ENCODE results near the gene GPBP1.
"Not testable (repeated sequence)": the region's sequence is repeated elsewhere in the genome, so short reads cannot be mapped to it uniquely, and the experiment has no call there.

Gene GPBP1, protein sequence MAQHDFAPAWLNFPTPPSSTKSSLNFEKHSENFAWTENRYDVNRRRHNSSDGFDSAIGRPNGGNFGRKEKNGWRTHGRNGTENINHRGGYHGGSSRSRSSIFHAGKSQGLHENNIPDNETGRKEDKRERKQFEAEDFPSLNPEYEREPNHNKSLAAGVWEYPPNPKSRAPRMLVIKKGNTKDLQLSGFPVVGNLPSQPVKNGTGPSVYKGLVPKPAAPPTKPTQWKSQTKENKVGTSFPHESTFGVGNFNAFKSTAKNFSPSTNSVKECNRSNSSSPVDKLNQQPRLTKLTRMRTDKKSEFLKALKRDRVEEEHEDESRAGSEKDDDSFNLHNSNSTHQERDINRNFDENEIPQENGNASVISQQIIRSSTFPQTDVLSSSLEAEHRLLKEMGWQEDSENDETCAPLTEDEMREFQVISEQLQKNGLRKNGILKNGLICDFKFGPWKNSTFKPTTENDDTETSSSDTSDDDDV
- 62.3 to 297 (median 92.5) reads per million in 17 experiments for total RNA-seq

DNA sequence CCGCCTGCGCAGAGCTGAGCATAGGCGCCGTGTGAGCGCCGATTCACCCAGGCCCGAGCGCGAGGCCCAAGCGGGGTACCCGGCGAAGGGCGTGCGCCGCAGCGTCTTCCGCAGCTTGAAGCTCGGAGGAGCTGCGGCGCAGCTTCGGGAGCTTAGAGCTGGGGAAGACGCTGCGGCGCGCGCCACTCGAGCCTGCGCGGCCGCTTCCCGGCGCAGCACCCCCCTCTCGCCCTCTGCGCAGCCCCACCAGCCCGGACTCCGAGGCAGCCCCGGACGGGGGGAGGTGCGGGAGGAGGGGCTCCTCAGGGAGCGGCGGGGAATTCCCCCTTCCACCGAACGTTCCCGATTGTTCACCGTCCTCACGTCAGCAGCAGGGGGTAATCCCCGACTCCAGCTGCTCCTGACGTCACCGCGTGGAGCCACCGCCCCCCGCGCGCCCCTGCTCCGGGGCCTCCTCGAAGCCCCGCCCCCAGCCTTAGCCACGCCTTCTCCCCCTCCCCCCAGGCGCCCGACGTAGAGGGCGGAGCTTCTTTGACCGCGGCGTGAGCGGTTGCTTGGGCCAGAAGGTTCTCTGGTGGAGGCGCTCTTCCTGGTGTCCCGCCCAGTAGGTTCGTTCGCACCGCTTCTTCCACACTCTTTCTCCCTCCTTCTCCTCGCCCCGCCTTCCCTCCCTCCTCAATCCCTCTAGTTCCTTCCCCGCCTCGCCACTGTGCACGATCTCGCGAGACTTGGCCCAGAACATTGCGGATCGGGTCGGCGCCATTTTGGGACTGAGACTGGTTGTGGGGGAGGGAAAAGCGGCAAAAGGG lies at the start of gene GPBP1:
Gene GPBP1 (plus strand): TSS at position 741 of the 809 bp plus-strand sequence. CDS start 40,072 bp downstream, outside the sequence.
- DNase-seq: peak; percentile 98 to 100 (median 99)

DNA sequence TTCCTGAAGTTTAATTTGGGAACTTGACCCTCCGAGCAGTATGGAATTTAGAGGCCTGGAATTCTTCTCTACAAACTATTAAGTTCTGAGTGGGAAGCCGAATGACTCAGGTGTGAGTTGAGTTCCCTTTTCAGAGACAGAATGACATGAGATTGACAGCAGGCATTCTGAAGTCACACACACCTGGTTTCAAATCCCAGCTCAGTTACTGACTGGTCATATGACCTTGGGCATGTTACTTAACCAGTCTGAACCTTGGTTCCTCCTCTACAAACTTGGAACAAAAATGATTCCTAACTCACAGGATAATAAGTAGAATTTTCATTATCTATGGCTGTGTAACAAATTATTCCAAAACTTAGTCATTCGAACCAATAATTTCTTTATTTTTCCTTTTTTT lies 45.5 kb upstream of the GPBP1 start:
- no peak for DNase-seq

DNA sequence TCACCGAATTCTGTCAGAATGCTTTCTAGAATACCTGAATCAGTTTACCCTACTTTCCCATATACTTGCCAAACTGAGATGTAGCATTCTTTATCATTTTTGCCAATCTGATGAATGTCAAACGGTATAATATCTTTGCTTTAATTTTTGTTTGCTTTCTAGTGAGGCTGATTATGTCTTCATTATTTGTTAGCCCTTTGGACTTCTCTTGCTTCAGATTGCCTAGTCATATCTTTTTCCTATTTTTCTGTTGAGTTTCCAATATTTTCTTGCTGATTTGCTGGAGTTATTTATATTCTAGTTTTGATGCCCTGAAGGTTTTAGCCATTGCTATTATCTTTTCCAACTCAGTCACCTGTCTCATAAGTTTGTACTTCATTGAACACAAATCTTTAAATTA lies 40.3 kb upstream of the GPBP1 start:
- DNase-seq: no peak

- no peak for DNase-seq
Measured at GRCh38 chr5:57137401-57137800, 36.5 kb upstream of the GPBP1 start.

DNA sequence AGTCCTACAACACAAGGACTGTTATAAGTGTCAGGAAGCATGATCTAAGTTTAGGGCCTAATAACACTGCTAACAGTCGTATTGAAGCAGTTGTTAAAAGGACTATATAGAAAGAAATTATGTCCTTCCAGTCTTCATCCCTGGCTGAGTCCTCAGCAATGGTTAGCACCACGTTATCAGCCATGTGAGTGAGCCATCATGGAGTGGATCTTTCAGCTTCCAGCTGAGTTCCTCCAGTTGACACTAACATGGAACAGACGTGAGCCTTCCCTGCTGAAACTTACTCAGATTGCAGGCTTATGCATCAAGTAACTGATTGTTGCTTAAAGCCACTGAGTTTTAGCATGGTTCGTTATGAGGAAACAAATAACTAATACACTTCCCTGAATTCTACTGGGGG lies 21.5 kb upstream of the GPBP1 start:
- DNase-seq: no peak

DNA sequence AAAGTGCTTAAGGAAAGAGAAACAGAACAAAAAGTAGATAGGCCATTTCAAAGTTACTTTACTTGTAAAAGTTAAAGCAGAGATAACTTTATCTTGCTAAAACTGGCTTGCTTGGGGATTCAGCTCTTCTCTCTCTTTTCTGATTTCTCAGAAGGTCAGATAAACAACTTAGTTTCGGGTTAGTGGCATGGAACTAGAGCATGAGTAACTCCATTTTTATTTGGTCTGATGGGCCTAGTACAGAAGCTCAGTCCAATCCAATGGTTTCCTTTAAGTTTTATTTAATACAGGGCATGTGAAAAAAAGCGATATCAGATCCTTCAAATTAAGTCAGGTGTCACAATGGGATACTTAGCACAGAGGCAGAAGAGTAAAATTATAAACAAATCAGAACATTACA lies 18.8 kb upstream of the GPBP1 start:
- no peak for DNase-seq

DNA sequence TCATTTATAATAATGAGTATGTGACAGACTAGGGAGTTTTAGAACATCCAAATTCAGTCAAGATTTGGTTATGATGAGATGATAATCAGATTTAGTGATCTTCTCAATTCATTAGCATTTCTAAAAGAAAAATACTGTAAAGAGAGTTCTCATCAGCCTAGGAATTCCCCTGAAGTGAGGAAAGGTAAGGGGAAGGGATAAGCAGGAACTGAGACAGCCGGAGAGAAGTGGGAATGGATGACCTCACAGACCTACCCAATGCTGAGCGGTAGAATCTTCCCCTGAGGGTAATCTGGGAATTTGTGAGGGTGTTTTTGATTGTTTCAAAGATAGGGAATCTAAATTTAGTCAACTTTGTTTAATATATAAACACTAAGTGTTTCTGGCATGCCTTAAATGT lies 16.7 kb upstream of the GPBP1 start:
- DNase-seq: no peak

- no peak for DNase-seq
Measured at GRCh38 chr5:57157666-57158065, 16.2 kb upstream of the GPBP1 start.

DNA sequence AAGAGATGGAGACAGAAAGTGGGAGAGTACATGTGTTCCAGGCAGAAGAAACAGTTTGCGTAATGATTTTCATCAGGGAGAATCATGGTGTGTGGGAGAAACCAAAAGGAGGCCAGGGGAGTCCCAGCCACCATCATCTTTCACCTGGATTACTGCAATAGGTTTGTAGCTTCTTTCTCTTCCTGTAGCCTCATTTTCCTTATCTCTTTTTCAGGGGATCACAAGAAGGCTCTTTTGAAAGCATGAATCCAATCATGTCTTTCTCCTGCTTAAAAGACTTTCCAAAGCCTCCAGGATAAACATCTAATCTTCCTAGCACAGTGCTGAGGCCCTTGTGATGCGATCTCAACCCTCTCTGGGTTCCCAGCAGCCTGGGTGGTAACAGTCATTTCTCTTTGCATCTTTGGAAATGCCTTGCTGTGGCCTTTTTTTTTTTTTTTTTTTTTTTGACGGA lies 10.3 kb upstream of the GPBP1 start:
- DNase-seq: no peak

DNA sequence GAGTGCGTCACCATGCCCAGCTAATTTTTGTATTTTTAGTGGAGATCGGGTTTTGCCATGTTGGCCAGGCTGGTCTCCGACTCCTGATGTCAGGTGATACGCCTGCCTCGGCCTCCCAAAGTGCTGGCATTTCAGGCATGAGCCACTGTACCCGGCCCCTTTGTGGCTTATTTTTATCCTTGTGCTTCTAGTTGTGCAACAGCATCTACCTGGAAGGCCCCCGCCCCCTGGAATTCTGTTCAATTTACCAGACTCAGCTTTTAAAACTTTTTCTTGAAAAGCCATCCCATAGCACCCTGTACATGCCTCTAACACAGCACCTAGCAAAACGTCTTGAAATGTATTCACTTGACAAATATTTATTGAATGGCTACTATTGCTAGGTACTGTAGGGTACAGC lies 9.7 kb upstream of the GPBP1 start:
- no peak for DNase-seq

- DNase-seq: not testable (repeated sequence)
Measured at GRCh38 chr5:57165171-57165570, 8.7 kb upstream of the GPBP1 start.

DNA sequence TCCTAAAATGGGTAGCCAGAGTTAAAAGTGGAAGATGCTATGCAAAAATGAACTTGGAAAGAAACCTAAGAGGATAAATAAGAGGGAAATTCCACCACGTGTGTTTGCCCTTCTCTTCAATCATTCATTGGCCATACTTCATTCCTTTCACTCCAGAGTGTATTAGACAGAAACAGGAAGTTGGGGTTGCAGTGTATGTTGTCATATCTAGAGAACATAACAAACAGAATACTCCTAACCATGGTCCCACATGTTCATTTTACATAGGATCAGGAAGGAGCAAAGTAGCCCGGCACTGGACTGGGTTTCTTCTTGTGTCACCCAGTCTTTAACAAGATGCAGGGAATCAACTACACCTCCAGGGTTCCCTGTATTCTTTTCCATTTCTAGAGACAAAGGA lies 7.6 kb upstream of the GPBP1 start:
- DNase-seq: peak; percentile 59 to 85 (median 73)

GRCh38 chr5:57167201-57167600 lies 6.7 kb upstream of the GPBP1 start:
- DNase-seq: no peak

GRCh38 chr5:57170116-57170515 lies 3.7 kb upstream of the GPBP1 start:
- DNase-seq: not testable (repeated sequence)

- peak in 2 of 4 experiments; percentile 19 to 33 for DNase-seq
Measured at GRCh38 chr5:57171816-57172465, 1.9 kb upstream of the GPBP1 start.

DNA sequence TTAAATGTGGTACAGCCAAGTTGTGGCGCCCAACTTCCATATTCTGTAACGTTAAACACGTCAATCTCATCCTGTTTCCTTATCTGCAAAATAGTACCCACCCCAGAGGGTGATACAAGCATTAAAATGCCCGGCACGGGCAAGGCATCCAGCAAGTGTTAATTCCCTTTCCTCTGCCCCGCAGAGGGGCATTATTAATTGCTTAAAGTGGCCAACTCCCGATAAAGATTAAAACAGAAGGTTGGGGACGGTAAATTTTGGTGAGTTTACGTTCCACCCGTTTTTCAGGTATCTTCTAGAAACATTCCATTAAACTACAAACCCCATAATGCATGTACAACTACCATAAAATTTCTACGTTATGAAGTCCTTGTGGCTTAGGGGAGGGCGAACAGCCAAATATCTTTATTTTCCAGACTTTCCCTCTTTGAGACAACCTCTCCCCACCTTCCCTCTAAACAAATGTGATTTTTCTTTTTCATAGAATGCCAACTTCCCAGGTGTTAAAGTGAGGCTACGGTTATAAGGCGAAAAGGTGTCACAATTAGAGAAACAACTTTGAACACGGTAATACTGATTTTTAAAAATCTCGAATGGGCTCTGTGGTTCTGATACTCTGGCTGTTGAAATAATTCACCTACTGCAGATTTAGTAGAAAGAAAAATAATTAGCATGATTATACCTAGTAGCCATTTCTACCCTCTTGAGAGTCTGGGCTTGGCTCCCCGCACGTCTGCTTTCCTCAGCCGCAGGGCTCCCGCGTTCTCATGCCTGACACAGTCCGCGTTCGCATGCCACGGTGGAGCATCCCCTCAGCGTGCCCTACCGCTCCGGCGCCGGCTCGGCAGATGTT lies 1.2 kb upstream of the GPBP1 start:
- DNase-seq: peak; percentile 44 to 52 (median 50)

DNA sequence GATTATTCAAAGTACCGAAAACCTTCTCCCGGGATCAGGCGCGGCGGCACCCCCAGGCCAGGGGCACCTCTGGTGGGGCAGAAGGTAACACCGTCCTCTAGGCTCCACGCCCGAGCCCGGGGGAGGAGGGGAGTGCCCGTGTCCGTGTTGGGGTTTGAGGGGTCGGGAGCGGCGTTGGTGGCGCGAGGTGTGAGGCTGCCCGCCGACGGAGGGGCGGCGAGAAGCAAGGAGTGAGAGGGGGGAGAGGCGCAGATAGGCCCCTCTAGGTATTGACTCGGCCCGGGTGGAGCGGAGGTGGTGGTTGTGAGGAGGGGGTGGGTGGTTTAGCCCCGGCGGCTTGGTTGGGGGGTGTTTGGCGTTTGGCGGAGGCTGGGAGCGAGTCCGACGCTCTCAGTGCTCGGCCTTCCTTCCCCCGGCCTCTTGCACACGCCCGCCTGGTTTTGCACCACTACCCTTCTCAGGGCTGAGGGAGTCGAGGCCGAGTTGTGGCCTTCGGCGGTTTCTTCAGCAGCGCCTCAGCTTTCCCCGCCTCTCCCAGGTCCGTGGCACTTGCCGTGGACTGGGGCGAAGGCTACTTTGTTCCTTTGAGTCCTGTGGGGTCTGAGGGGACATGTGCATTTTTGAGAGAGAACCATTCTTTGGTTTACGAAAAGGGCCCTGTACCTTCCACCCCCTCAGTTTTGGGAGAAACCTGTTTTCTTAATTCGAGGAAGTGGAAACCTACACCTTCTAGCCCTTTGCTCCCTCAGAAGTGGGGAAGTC lies 450 bp downstream of the GPBP1 start:
- peak; percentile 41 to 72 (median 60) for DNase-seq

DNA sequence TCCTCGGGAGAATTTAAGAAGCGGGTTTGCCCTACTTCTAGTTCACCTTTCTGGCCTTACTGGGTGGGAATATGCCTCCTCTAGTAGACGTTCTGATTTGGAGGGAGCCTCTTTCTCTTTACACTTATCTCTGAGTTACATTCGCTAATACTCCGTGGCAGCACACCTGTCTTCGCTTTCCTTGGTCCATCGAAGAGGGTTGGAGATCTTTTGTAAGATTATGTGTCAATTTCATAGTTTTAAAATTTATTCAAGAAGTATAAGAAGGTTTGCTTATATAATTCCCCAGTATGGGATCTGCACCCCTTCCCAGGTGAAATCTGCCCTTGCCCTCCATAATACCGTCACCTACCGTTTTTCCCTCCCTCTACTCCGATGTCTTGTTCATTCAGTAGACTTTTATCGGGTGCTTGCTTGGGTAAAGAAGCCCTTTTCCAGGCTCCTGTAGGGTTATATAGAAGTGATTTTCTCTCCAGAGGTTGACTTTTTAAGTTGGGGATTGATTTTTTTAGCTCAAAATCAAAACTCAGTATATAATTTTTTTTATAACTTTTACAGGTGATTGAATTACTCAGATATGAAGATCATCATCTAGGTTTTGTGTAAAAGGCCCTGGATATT lies 1.1 kb downstream of the GPBP1 start:
- DNase-seq: no peak

DNA sequence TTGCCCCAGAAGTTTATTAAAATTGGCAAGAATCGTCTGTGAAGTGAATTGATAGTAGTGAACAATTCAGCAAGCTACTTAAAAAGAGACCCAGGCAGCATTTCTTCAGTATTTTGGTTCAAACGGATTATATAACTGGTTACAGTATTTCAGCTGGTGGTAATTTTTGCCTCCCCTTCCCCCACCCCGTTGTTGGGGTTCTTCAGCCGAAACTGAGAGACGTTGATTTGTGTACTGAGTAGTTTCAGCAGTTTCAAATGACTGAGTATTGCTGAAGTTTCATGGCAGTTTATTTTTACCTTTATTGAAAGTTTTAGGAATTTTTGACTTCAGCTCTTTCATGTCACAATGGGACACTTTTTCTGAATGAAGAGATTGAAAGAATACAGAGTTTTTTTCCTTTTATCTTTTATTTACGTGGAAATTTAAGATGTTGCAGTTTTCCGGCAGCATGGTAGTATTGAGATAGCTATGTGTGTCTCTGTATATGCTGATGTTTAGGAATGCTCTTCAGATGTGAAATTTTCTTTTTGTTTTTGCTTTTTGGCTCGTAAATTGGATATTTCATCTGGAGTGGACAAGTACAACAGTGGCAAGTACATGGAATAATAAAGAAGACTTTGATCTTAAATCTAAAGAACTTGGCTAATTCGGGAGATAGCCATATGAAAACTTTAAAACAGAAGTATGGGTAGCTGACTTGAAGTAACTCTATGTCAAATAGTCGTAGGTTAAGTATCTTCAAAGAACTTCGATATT lies 1.9 kb downstream of the GPBP1 start:
- peak in 2 of 4 experiments; percentile 12 to 23 for DNase-seq

GRCh38 chr5:57176350-57176857 lies 2.5 kb downstream of the GPBP1 start:
- peak in 1 of 4 experiments; percentile 13 for DNase-seq

Data from suppressor macrophage (primary cell).